Sigmoid colon (tissue), 7 donors: ENCODE results near the gene CACNA1C. TPM values are rescaled to one million over a fixed set of nuclear protein-coding genes. Genes with fewer than 3 reads are reported as not detected.

Source experiments
- DNase-seq: peaks from one replicate; pipeline ENCODE4 v3.0.0-alpha.2; 2019
- H3K27ac ChIP-seq, 4 donors: fragments of 200-600 bp; sonication (generic); one replicate each; pipeline ENCODE4 v1.5.1; 2016 to 2019; ENCODE audit warnings: mild to moderate bottlenecking in 1 of 4
- H3K27me3 ChIP-seq, 3 donors: fragments of 200-600 bp; sonication (generic); one replicate each; pipeline ENCODE4 v1.5.1; 2019; ENCODE audit warnings: mild to moderate bottlenecking in 1 of 3
- H3K36me3 ChIP-seq, 4 donors: fragments of 200-600 bp; sonication (generic); one replicate each; pipeline ENCODE4 v1.5.1; 2016 to 2019
- H3K4me1 ChIP-seq, 4 donors: fragments of 200-600 bp; sonication (generic); one replicate each; pipeline ENCODE4 v1.5.1; 2017 to 2019
- H3K4me3 ChIP-seq, 4 donors: fragments of 200-600 bp; sonication (generic); one replicate each; pipeline ENCODE4 v1.5.1; 2017 to 2019; ENCODE audit warnings: mild to moderate bottlenecking in 2 of 4, moderate library complexity in 1 of 4
- H3K9me3 ChIP-seq, 4 donors: fragments of 200-600 bp in 3 of 4; sonication (generic) in 3 of 4; one replicate each; pipeline versions ENCODE4 v1.5.1 to v1.6.1; 2013 to 2019
- EP300 ChIP-seq, 4 donors: sonication (generic); formaldehyde crosslinking; IDR thresholded peaks; one replicate each; pipeline ENCODE4 v1.6.1; 2017; ENCODE audit warnings: antibody characterized with exemption in 4 of 4
- POLR2A ChIP-seq, 2 donors: fragments of 450-650 bp; IDR thresholded peaks; one replicate each; pipeline ENCODE4 v1.6.1; 2016; ENCODE audit warnings: antibody characterized with exemption in 2 of 2, mild to moderate bottlenecking in 2 of 2, moderate library complexity in 2 of 2
- POLR2AphosphoS5 ChIP-seq, 4 donors: sonication (generic); formaldehyde crosslinking; IDR thresholded peaks; one replicate each; pipeline ENCODE4 v1.6.1; 2017; ENCODE audit warnings: antibody characterized with exemption in 4 of 4
- WGBS, 2 donors: extraction: QIAGEN DNeasy Blood & Tissue Kit; methylation state at CpG; one replicate each; pipeline ENCODE4 v1.1.7; 2013; 5-methylcytosine and 5-hydroxymethylcytosine counted together
- intact Hi-C: fragments of 100-400 bp; cut with DNase I; formaldehyde crosslinking; loops from one replicate; pipeline ENCODE4 v1.15.1; 2023
- polyA plus RNA-seq, 3 donors: library from polyadenylated mRNA; stranded (reverse); fragments of 200-250 nt; gene quantifications; one replicate each; pipeline ENCODE4 v1.2.3, GENCODE V29; 2013
- total RNA-seq, 4 donors: library from RNA; depleted of rRNA; stranded (reverse); fragments of >200 nt; gene quantifications; one replicate each; pipeline ENCODE4 v1.1.0, GENCODE V29; 2016
- TF ChIP-seq, protein P1 (sequence below), 4 experiments: fragments of 450-650 bp in 3 of 4; fragments of 200-600 bp in 1 of 4; IDR thresholded peaks; one replicate each; pipeline ENCODE4 v1.5.1; 2016 to 2019; ENCODE audit warnings: antibody characterized with exemption in 4 of 4, mild to moderate bottlenecking in 3 of 4, moderate library complexity in 2 of 4
- donor health status: healthy with polysubstance abuse.
- donor health status: Bipolar disorder and iron deficiency.
- donor health status: healthy.

Gene CACNA1C
- total and polyA plus RNA-seq, 7 donors, result 0.46 to 213 (median 62.0) TPM

DNA sequence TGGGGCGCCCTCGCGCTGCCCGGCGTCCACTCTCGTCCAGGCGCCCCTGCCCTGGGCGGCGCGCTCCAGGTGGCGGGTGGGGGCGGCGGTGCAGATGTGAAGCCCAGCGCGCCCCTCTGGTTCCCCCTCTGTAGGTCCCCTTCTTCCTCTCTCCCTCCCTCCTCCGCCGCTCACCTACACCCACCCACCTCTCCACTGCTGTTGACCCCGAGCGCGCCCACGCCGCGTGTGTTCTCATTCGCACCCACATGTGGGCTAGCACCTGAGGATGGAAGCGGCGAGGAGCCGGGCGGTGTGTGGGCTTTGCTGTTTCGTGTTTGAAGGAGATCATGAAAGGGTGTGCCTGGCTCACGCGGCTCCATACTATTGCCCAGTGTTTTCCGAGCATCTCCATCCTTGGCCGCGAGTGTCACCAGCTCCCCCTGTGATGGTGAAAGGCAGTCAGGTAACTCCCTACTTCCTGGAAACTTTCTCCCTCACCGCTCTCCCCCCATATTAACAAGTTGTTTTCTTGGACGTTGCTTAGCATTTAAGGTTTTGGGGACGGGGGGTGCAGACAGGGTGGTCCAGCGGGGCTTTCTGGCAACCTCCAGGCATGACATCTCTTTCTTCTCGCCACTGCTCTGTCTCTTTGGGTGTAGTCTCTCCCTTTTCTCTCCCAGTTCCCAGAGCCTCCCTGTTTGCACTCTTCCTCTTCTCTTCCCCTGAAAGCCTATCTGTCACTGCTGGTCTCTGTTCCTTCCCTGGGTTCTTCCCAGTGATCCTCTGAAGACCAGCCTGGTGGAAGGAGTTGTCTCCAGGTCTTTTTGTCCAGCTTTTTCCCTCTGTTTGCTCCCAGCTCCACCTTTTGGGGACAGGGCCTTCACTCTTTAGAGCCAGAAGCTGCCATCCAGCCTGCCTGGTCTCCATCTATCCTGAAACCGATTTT is 1.6 kb downstream of the CACNA1C start:
- H3K4me1 ChIP-seq, result peaks cover 0 to 55% (median 40%) of the 10 kb centered on the region in 4 donors
- peak overlapping the region; percentile 69 to 92 (median 76) for H3K4me3 ChIP-seq
- H3K36me3 ChIP-seq, result no peaks in the 10 kb centered on the region
- 6 to 10% methylated on average over 40 of the region's 40 CpGs for WGBS, 2 donors
- no peaks in the 10 kb centered on the region for H3K9me3 ChIP-seq
- DNase-seq, result peak; percentile 76
- TF ChIP-seq EP300 (IDR thresholded peaks at IDR 0.05) (no peak), POLR2AphosphoS5 (IDR thresholded peaks at IDR 0.05) (peak; percentile 15 to 69 (median 44)), POLR2A (IDR thresholded peaks at IDR 0.05) (no peak)
- TF ChIP-seq, protein P1, sequence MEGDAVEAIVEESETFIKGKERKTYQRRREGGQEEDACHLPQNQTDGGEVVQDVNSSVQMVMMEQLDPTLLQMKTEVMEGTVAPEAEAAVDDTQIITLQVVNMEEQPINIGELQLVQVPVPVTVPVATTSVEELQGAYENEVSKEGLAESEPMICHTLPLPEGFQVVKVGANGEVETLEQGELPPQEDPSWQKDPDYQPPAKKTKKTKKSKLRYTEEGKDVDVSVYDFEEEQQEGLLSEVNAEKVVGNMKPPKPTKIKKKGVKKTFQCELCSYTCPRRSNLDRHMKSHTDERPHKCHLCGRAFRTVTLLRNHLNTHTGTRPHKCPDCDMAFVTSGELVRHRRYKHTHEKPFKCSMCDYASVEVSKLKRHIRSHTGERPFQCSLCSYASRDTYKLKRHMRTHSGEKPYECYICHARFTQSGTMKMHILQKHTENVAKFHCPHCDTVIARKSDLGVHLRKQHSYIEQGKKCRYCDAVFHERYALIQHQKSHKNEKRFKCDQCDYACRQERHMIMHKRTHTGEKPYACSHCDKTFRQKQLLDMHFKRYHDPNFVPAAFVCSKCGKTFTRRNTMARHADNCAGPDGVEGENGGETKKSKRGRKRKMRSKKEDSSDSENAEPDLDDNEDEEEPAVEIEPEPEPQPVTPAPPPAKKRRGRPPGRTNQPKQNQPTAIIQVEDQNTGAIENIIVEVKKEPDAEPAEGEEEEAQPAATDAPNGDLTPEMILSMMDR (IDR thresholded peaks at IDR 0.05), result no peak
- no peaks in the 10 kb centered on the region for H3K27me3 ChIP-seq
- intact Hi-C loops, result loop anchor here (5.0 to 10.0 kb wide), 6 partner anchors 43 to 370 kb away; no protein-coding TSS in a partner anchor
- peak overlapping the region; percentile 92 to 98 (median 97) for H3K27ac ChIP-seq

DNA sequence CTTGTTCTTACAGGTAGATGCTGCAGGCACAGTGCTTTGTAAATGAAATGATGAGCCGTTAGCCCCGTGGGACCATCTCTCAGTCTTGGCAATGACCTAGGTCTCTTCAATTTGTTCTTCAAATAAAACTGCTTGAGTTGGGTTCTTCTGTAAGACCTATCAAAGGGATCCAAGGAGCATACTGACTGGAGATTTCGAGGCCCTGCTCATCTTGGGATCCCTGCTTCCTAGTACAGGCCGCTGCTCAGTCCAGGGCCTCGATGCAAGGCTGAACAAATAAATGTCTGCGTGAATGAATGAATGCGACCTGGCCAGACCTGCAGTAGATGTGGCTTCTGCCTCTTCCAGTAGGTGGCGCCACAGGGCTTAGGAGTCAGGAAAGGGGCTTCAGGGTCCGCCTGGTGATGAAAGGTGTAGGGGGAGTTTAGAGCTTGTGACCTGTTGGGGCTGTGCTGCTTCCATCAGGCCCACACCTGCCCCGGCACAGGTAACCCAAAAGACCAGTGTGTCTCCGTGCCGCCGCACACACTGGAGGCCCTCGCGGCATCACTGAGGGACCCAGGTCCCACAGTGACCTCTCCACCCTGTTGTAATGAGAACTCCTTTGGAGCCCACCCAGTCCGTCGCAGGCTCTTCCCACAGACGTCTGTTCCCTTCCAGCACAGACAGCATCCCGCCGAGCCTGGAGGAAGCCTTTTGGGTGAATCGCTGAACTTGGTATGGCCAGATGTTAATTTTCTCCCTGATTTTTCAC is 4.4 kb downstream of the CACNA1C start:
- intact Hi-C loops, result loop anchor here (2.0 to 10.0 kb wide), 7 partner anchors 40 to 528 kb away; no protein-coding TSS in a partner anchor
- Histone ChIP-seq H3K27me3 (no peaks in the 10 kb centered on the region), H3K9me3 (no peaks in the 10 kb centered on the region), H3K4me1 (peaks cover 0 to 64% (median 57%) of the 10 kb centered on the region in 4 donors), H3K36me3 (no peaks in the 10 kb centered on the region), H3K4me3 (peak overlapping the region; percentile 15 to 92 (median 45)), H3K27ac (peak overlapping the region; percentile 80 to 98 (median 97))
- DNase-seq, result peak; percentile 90
- TF ChIP-seq, protein P1 (IDR thresholded peaks at IDR 0.05), result peak; percentile 79 to 90 (median 83)
- TF ChIP-seq POLR2AphosphoS5 (IDR thresholded peaks at IDR 0.05), result peak in 3 of 4 donors; percentile 22 to 52 (median 29)
- no peak for TF ChIP-seq EP300 (IDR thresholded peaks at IDR 0.05)
- TF ChIP-seq POLR2A (IDR thresholded peaks at IDR 0.05), result no peak
- 59 to 61% methylated on average over 21 of the region's 21 CpGs for whole genome bisulfite sequencing, 2 donors

DNA sequence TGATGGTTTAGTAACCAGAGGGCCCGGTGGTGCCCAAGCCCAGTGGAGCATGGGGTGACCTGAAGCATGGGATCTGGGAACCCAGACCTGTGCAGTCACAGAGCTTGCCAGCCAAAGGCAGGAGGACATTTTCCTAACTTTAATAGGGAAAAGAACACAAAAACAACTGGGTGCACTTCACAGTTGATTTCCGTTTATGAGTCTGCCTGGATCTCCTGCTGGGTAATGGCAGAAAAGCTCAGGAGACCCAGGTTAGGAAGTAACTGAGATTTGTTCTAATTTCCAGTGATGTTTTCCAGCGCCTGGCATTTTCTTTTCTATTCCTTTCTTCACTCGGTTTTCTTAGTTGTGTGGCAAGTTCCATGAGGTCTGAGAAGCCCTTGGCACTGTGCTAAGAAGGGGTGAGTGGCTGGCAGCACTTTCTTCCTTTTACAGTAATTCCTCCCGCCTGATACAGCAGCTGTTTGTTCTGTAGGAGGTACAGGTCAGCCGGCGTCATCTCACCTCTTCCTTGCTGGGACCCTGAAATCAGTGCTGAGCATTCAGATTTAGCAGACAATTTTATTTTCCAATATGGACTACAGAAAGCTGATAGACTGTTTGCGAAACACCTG is 5.1 kb downstream of the CACNA1C start:
- Histone ChIP-seq H3K27ac (peak overlapping the region; percentile 80 to 98 (median 97)), H3K36me3 (no peaks in the 10 kb centered on the region), H3K4me1 (peaks cover 0 to 70% (median 62%) of the 10 kb centered on the region in 4 donors), H3K9me3 (no peaks in the 10 kb centered on the region), H3K27me3 (no peaks in the 10 kb centered on the region), H3K4me3 (peak overlapping the region; percentile 15 to 92 (median 45))
- TF ChIP-seq POLR2AphosphoS5 (IDR thresholded peaks at IDR 0.05), result peak in 1 of 4 donors; percentile 34
- TF ChIP-seq, protein P1 (IDR thresholded peaks at IDR 0.05), result no peak
- peak; percentile 77 for DNase-seq
- WGBS, 2 donors, result 66 to 83% methylated on average over 8 of the region's 8 CpGs
- intact Hi-C loops, result loop anchor here (2.0 to 10.0 kb wide), 7 partner anchors 39 to 527 kb away; no protein-coding TSS in a partner anchor

DNA sequence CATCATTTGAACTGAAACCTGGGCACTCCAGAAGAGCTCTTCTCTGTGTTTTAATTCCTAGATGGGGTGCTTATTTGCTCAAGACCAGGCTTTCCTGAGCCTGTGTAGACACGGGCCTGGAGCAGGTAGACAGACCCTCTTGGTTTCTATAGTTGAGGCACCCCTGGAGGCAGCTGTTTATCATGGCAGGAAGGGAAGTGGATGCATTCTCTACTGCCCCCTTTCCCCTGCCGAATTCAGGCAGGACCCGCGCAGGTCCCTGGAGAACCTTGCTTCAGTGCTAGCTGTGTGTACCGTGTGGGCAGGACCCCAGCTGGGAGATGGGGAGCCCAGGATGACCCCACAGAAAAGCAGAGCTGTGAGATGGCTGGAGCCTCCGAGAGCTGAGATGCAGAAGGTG is 6.0 kb downstream of the CACNA1C start:
- intact Hi-C loops, result loop anchor here (5.0 to 10.0 kb wide), 5 partner anchors 38 to 366 kb away; no protein-coding TSS in a partner anchor
- TF ChIP-seq POLR2A (IDR thresholded peaks at IDR 0.05), result no peak
- TF ChIP-seq, protein P1 (IDR thresholded peaks at IDR 0.05), result no peak
- TF ChIP-seq POLR2AphosphoS5 (IDR thresholded peaks at IDR 0.05), result no peak
- TF ChIP-seq EP300 (IDR thresholded peaks at IDR 0.05), result no peak
- DNase-seq, result no peak
- H3K27me3 ChIP-seq, result no peaks in the 10 kb centered on the region
- WGBS, 2 donors, result 82 to 88% methylated on average over 6 of the region's 6 CpGs
- H3K27ac ChIP-seq, result peak overlapping the region; percentile 80 to 98 (median 97)
- H3K4me1 ChIP-seq, result peaks cover 0 to 79% (median 69%) of the 10 kb centered on the region in 4 donors
- H3K36me3 ChIP-seq, result no peaks in the 10 kb centered on the region
- H3K4me3 ChIP-seq, result peak overlapping the region in 2 of 4 donors; percentile 18 to 71
- no peaks in the 10 kb centered on the region for H3K9me3 ChIP-seq
